GM18868 (cell line): ENCODE data around the gene NOP16.

Source experiments
- ATAC-seq: cut with Tn5 transposase; IDR thresholded peaks from one replicate; pipeline ENCODE4 v1.9.1; 2021; ENCODE audit warnings: mild to moderate bottlenecking, moderate library complexity; ENCODE audit not compliant: unreplicated experiment

NOP16 gene

GRCh38 chr5:176388444-176389134 lies at the start of gene NOP16, which contains the start of gene HIGD2A:
Gene NOP16, minus strand, starts transcription at chr5:176388598. Its CDS starts 59 bp downstream, at chr5:176388539.
Gene HIGD2A, plus strand, starts transcription at chr5:176388751. Its CDS starts 69 bp downstream, at chr5:176388820.
- ATAC-seq: peak; percentile 87

GRCh38 chr5:176436656-176437055 lies 48.3 kb upstream of the NOP16 start:
- ATAC-seq: no peak

GRCh38 chr5:176432707-176433106 lies 44.3 kb upstream of the NOP16 start:
- ATAC-seq: no peak

- no peak for ATAC-seq
Observed at GRCh38 chr5:176429972-176430371, 41.6 kb upstream of the NOP16 start.

GRCh38 chr5:176427971-176428370 lies 39.6 kb upstream of the NOP16 start:
- no peak for ATAC-seq

- no peak for ATAC-seq
Observed at GRCh38 chr5:176426876-176427275, 38.5 kb upstream of the NOP16 start.

- no peak for ATAC-seq
Observed at GRCh38 chr5:176425791-176426190, 37.4 kb upstream of the NOP16 start.

- no peak for ATAC-seq
Observed at GRCh38 chr5:176425138-176425537, 36.7 kb upstream of the NOP16 start.

GRCh38 chr5:176424181-176424580 lies 35.8 kb upstream of the NOP16 start:
- ATAC-seq: no peak

- no peak for ATAC-seq
Observed at GRCh38 chr5:176420972-176421544, 32.7 kb upstream of the NOP16 start.

- ATAC-seq: no peak
Observed at GRCh38 chr5:176420086-176420485, 31.7 kb upstream of the NOP16 start.

GRCh38 chr5:176418251-176418650 lies 29.9 kb upstream of the NOP16 start:
- no peak for ATAC-seq

GRCh38 chr5:176416965-176417364 lies 28.6 kb upstream of the NOP16 start:
- no peak for ATAC-seq

GRCh38 chr5:176415952-176416924 lies 27.8 kb upstream of the NOP16 start, which contains the start of gene CLTB:
Gene CLTB, minus strand, starts transcription at chr5:176416539. Its CDS starts 176 bp downstream, at chr5:176416363.
- peak; percentile 96 for ATAC-seq

- no peak for ATAC-seq
Observed at GRCh38 chr5:176415240-176415951, 27.0 kb upstream of the NOP16 start.

GRCh38 chr5:176414704-176415103 lies 26.3 kb upstream of the NOP16 start:
- ATAC-seq: no peak

GRCh38 chr5:176413709-176414191 lies 25.4 kb upstream of the NOP16 start:
- no peak for ATAC-seq

- ATAC-seq: no peak
Observed at GRCh38 chr5:176413255-176413565, 24.8 kb upstream of the NOP16 start.

GRCh38 chr5:176412517-176413254 lies 24.3 kb upstream of the NOP16 start:
- ATAC-seq: no peak
